ENCODE measurements around the gene STK25. TPM values are rescaled to one million over a fixed set of nuclear protein-coding genes. Genes with fewer than 3 reads are reported as not detected.

STK25 gene
- total and polyA plus RNA-seq, 2 donors (not counting 1 experiment from before 2014, with no cell fraction given): 183 to 378 TPM

- Mint-ChIP-seq H3K9me3 (ENCODE audit: insufficient read depth) (no peaks in the 10 kb centered on the region), H3K27me3 (no peaks in the 10 kb centered on the region), H3K27ac (peak overlapping the region; percentile 41), H3K4me3 (peak overlapping the region; percentile 3), H3K4me1 (peaks cover 20% of the 10 kb centered on the region)
- TF ChIP-seq EZH2 (IDR thresholded peaks at IDR 0.05; ENCODE audit: borderline replicate concordance, insufficient read depth, low read depth, low read length, poor library complexity, severe bottlenecking) (no peak), CTCF (IDR thresholded peaks at IDR 0.05) (no peak)
- WGBS (ENCODE audit: insufficient coverage): 92% methylated on average over 5 of the region's 6 CpGs
- Histone ChIP-seq H3K4me2 (replicated peaks; ENCODE audit: low read depth, low read length, poor library complexity, severe bottlenecking) (no peak overlapping the region), H2AFZ (ENCODE audit: insufficient read depth, low read depth, low read length, poor library complexity, severe bottlenecking) (no peak overlapping the region), H3K9ac (ENCODE audit: low read length) (no peak overlapping the region), H3K4me1 (ENCODE audit: control insufficient read depth in 2 of 2, insufficient read depth in 2 of 2, low read length in 2 of 2) (peaks cover 15 to 20% of the 10 kb centered on the region in 2 donors), H3K79me2 (ENCODE audit: control insufficient read depth, insufficient read depth, low read length) (peaks cover 24% of the 10 kb centered on the region), H3K27me3 (replicated peaks in 1 of 4; ENCODE audit: control extremely low read depth in 1 of 4, control insufficient read depth in 3 of 4, insufficient read depth in 4 of 4, low read length in 3 of 4) (no peaks in the 10 kb centered on the region), H3K27ac (ENCODE audit: low read length in 2 of 2) (no peak overlapping the region), H4K20me1 (ENCODE audit: control insufficient read depth, insufficient read depth, low read length, poor library complexity, severe bottlenecking) (peaks cover 22% of the 10 kb centered on the region), H3K9me3 (ENCODE audit: control extremely low read depth in 1 of 3, control insufficient read depth in 2 of 3, insufficient read depth in 1 of 3, low read length in 2 of 3) (peaks cover 0 to 3% (median 0%) of the 10 kb centered on the region in 3 donors), H3K36me3 (replicated peaks in 1 of 2; ENCODE audit: control extremely low read depth in 1 of 2, control insufficient read depth in 1 of 2, extremely low read depth in 1 of 2, insufficient read depth in 2 of 2, low read length in 1 of 2) (no peaks in the 10 kb centered on the region), H3K4me3 (ENCODE audit: control extremely low read depth in 1 of 5, extremely low read depth in 1 of 5, insufficient read depth in 1 of 5, low read depth in 2 of 5, low read length in 4 of 5) (no peak overlapping the region)
- no peak for DNase-seq
- ChIA-PET POLR2A (interaction anchor here (0.9 kb wide), 1 partner anchor 11 kb away, joined by 3 read pairs; no protein-coding TSS in a partner anchor), CTCF (no interaction called here)
- intact Hi-C loops (cut with micrococcal nuclease): no loop called here
- no peak for ATAC-seq (ENCODE audit: low read depth)
These were observed 2.8 kb upstream of the STK25 start for GRCh38 chr2:241511091-241511741.

- peaks cover 44% of the 10 kb centered on the region for H3K79me2 ChIP-seq (ENCODE audit: control insufficient read depth, insufficient read depth, low read length)
- CTCF ChIA-PET: no interaction called here
- DNase-seq (no peak), ATAC-seq (ENCODE audit: low read depth) (no peak)
- POLR2A ChIA-PET: no interaction called here
- peak overlapping the region; percentile 89 for H3K27ac Mint-ChIP-seq
- H3K36me3 ChIP-seq (replicated peaks in 1 of 2; ENCODE audit: control extremely low read depth in 1 of 2, control insufficient read depth in 1 of 2, extremely low read depth in 1 of 2, insufficient read depth in 2 of 2, low read length in 1 of 2): no peaks in the 10 kb centered on the region
- TF ChIP-seq CTCF (IDR thresholded peaks at IDR 0.05): no peak
- TF ChIP-seq EZH2 (IDR thresholded peaks at IDR 0.05; ENCODE audit: borderline replicate concordance, insufficient read depth, low read depth, low read length, poor library complexity, severe bottlenecking): no peak
- H3K4me3 ChIP-seq (ENCODE audit: control extremely low read depth in 1 of 5, extremely low read depth in 1 of 5, insufficient read depth in 1 of 5, low read depth in 2 of 5, low read length in 4 of 5): peak overlapping the region in 4 of 5 experiments; percentile 67 to 75 (median 70)
- peak overlapping the region; percentile 85 for H3K4me2 ChIP-seq (replicated peaks; ENCODE audit: low read depth, low read length, poor library complexity, severe bottlenecking)
- peaks cover 15 to 20% of the 10 kb centered on the region in 2 donors for H3K4me1 ChIP-seq (ENCODE audit: control insufficient read depth in 2 of 2, insufficient read depth in 2 of 2, low read length in 2 of 2)
- no peaks in the 10 kb centered on the region for H3K27me3 Mint-ChIP-seq
- H3K9ac ChIP-seq (ENCODE audit: low read length): peak overlapping the region; percentile 72
- peaks cover 24% of the 10 kb centered on the region for H3K4me1 Mint-ChIP-seq
- H3K27me3 ChIP-seq (replicated peaks in 1 of 4; ENCODE audit: control extremely low read depth in 1 of 4, control insufficient read depth in 3 of 4, insufficient read depth in 4 of 4, low read length in 3 of 4): no peaks in the 10 kb centered on the region
- H4K20me1 ChIP-seq (ENCODE audit: control insufficient read depth, insufficient read depth, low read length, poor library complexity, severe bottlenecking): peaks cover 41% of the 10 kb centered on the region
- no peaks in the 10 kb centered on the region for H3K9me3 Mint-ChIP-seq (ENCODE audit: insufficient read depth)
- intact Hi-C loops (cut with micrococcal nuclease): loop anchor here (2.0 kb wide), 3 partner anchors 472 to 948 kb away; partner anchors contain the start of genes CAPN10 and DUSP28
- H2AFZ ChIP-seq (ENCODE audit: insufficient read depth, low read depth, low read length, poor library complexity, severe bottlenecking): peak overlapping the region; percentile 94
- peaks cover 0 to 3% (median 0%) of the 10 kb centered on the region in 3 donors for H3K9me3 ChIP-seq (ENCODE audit: control extremely low read depth in 1 of 3, control insufficient read depth in 2 of 3, insufficient read depth in 1 of 3, low read length in 2 of 3)
- peak overlapping the region; percentile 79 for H3K4me3 Mint-ChIP-seq
- H3K27ac ChIP-seq (ENCODE audit: low read length in 2 of 2): peak overlapping the region; percentile 56 to 85
- 37% methylated on average over 22 of the region's 24 CpGs for WGBS (ENCODE audit: insufficient coverage)
These were observed 886 bp upstream of the STK25 start for GRCh38 chr2:241509155-241509784.
